ENCODE data around the gene FCRL6.

FCRL6 gene

GRCh38 chr1:159771127-159771895 is 30.8 kb upstream of the FCRL6 start:
- FAIRE-seq (no peak), DNase-seq (ENCODE audit: insufficient read length, low spot score) (no peak)
- TF ChIP-seq, protein P1, sequence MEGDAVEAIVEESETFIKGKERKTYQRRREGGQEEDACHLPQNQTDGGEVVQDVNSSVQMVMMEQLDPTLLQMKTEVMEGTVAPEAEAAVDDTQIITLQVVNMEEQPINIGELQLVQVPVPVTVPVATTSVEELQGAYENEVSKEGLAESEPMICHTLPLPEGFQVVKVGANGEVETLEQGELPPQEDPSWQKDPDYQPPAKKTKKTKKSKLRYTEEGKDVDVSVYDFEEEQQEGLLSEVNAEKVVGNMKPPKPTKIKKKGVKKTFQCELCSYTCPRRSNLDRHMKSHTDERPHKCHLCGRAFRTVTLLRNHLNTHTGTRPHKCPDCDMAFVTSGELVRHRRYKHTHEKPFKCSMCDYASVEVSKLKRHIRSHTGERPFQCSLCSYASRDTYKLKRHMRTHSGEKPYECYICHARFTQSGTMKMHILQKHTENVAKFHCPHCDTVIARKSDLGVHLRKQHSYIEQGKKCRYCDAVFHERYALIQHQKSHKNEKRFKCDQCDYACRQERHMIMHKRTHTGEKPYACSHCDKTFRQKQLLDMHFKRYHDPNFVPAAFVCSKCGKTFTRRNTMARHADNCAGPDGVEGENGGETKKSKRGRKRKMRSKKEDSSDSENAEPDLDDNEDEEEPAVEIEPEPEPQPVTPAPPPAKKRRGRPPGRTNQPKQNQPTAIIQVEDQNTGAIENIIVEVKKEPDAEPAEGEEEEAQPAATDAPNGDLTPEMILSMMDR (IDR thresholded peaks at IDR 0.05; ENCODE audit: insufficient read depth, missing control alignments): no peak

DNA sequence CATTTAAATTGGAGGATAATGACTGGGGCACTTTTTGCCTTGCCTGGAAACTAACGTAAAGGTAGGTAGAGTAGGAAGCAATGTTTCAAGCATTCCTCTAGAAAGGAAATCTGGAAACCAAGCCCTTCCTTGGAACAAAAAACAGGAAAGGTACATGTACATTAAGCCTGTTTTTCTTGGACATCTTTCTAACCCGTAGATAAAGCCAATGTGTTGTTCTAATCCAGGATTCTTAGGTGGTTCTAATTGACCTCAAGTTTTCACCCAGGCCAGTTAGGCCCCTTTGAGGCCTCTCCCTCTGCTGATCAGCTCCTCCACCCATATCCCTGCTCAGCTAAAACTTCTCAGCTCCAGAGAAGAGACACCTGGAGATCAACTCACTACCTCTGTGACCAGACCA is 27.7 kb upstream of the FCRL6 start:
- DNase-seq (ENCODE audit: insufficient read length, low spot score): no peak
- TF ChIP-seq, protein P1 (IDR thresholded peaks at IDR 0.05; ENCODE audit: insufficient read depth, missing control alignments): no peak
- no peak for FAIRE-seq

DNA sequence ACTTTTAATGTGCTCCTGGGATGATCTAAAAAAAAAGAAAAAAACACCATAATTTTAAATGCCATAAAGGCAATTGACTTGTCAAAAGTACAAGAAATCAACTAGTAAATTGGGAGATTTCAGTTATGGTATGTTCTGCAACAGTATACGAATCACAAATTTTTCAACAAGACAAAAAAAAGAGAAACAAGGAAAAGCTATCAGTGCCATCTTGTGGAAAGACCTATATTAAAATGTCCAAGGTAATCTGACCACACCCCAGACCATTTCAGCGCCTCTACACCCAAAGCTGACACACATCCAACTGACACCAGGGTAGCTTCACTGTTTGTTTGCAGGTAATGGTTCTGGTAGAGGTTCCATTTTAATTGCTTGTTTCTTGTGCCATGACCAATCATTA is 26.4 kb upstream of the FCRL6 start:
- no peak for DNase-seq (ENCODE audit: insufficient read length, low spot score)
- no peak for FAIRE-seq
- TF ChIP-seq, protein P1 (IDR thresholded peaks at IDR 0.05; ENCODE audit: insufficient read depth, missing control alignments): no peak

- DNase-seq (ENCODE audit: insufficient read length, low spot score) (no peak), FAIRE-seq (no peak)
- TF ChIP-seq, protein P1 (IDR thresholded peaks at IDR 0.05; ENCODE audit: insufficient read depth, missing control alignments): no peak
Observed at GRCh38 chr1:159778266-159778665, 23.9 kb upstream of the FCRL6 start.

GRCh38 chr1:159779403-159779851 is 22.7 kb upstream of the FCRL6 start:
- DNase-seq (ENCODE audit: insufficient read length, low spot score): no peak
- no peak for FAIRE-seq
- TF ChIP-seq, protein P1 (IDR thresholded peaks at IDR 0.05; ENCODE audit: insufficient read depth, missing control alignments): no peak

DNA sequence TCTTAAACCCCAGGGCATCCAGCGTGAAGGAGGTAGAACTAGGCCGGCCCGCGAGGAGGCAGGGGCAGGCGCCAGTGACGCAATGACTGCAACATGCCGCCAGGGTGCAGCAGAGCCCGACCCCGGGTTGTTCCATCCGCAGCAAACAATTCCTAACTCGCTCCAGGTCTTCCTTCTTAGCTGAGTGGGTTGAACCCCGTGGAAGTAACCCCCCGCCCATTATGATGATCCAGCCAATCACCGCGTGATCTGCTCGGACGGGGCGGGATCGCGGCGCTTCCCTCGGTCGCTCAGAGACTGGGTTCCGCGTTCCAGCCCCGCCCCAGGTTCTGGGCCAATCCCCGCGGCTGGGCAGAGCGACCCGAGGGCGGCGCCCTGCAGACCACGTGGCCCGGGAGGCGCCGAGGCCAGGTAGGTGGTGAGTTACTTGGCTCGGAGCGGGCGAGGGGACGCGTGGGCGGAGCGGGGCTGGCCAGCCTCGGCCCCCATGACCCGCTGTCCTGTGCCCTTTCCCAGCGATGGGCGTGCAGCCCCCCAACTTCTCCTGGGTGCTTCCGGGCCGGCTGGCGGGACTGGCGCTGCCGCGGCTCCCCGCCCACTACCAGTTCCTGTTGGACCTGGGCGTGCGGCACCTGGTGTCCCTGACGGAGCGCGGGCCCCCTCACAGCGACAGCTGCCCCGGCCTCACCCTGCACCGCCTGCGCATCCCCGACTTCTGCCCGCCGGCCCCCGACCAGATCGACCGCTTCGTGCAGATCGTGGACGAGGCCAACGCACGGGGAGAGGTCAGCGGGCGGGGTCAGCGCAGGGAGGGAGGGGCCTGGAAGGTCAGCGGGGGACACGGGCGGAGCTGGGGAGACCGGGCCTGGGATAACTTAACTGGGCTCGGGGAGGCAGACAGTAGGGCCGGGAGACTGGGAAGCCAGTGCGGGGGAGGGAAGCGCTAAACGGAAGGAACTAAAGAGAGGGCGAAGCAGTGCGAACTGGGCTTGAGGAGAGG is 21.3 kb upstream of the FCRL6 start, which contains the start of gene DUSP23:
Gene DUSP23 (plus strand): TSS at position 380 of the 1,000 bp plus-strand sequence. CDS start 139 bp downstream, at position 519.
- FAIRE-seq (no peak), DNase-seq (ENCODE audit: insufficient read length, low spot score) (no peak)
- TF ChIP-seq, protein P1 (IDR thresholded peaks at IDR 0.05; ENCODE audit: insufficient read depth, missing control alignments): peak; percentile 71

Data from D721Med (cell line).